KMS-11 (cell line): Measurements from ENCODE around the gene ARVCF.

Source experiments
- H2AFZ ChIP-seq: fragments of 200-600 bp; sonication (generic); 2 replicates; pipeline ENCODE4 v1.6.1; 2016; ENCODE audit warnings: antibody characterized with exemption, mixed run types, low read depth
- H3K27ac ChIP-seq: fragments of 200-600 bp; sonication (generic); 2 replicates; pipeline ENCODE4 v1.6.1; 2016; ENCODE audit warnings: mild to moderate bottlenecking, mixed run types
- H3K27me3 ChIP-seq: fragments of 200-600 bp; sonication (generic); 2 replicates; pipeline ENCODE4 v1.6.1; 2017; ENCODE audit warnings: mild to moderate bottlenecking, low read depth, mixed run types, moderate library complexity; ENCODE audit not compliant: insufficient read depth
- H3K36me3 ChIP-seq: fragments of 200-600 bp; sonication (generic); 2 replicates; pipeline ENCODE4 v1.6.1; 2017; ENCODE audit warnings: mild to moderate bottlenecking, mixed run types; ENCODE audit not compliant: insufficient read depth
- H3K4me1 ChIP-seq: fragments of 200-600 bp; sonication (generic); 2 replicates; pipeline ENCODE4 v1.6.1; 2016; ENCODE audit warnings: mild to moderate bottlenecking, low read depth, mixed run types; ENCODE audit not compliant: poor library complexity, severe bottlenecking
- H3K4me2 ChIP-seq: fragments of 200-600 bp; sonication (generic); 2 replicates; pipeline ENCODE4 v1.7.0; 2016; ENCODE audit warnings: mild to moderate bottlenecking, mixed run types
- H3K4me3 ChIP-seq: fragments of 200-600 bp; sonication (generic); IDR thresholded peaks from 2 replicates; pipeline ENCODE4 v1.6.1; 2017; ENCODE audit warnings: low read depth, low read length, mixed read lengths; ENCODE audit not compliant: insufficient read depth
- H3K79me2 ChIP-seq: fragments of 200-600 bp; sonication (generic); 2 replicates; pipeline ENCODE4 v1.6.1; 2016; ENCODE audit warnings: low read depth, mixed run types; ENCODE audit not compliant: insufficient read depth
- H3K9ac ChIP-seq: fragments of 200-600 bp; sonication (generic); 2 replicates; pipeline ENCODE4 v1.6.1; 2016; ENCODE audit warnings: mild to moderate bottlenecking, mixed run types
- H4K20me1 ChIP-seq: fragments of 200-600 bp; sonication (generic); 2 replicates; pipeline ENCODE4 v1.6.1; 2016; ENCODE audit warnings: mild to moderate bottlenecking, mixed run types; ENCODE audit not compliant: insufficient read depth
- CTCF ChIP-seq: fragments of 200-600 bp; sonication (generic); conservative IDR thresholded peaks from 2 replicates; pipeline ENCODE4 v1.6.1; 2017; ENCODE audit warnings: low read depth, mild to moderate bottlenecking, antibody characterized with exemption, low read length, moderate library complexity, mixed read lengths

Gene ARVCF

GRCh38 chr22:20060700-20061480 is 44.3 kb upstream of the ARVCF start:
- Histone ChIP-seq H3K9ac (no peak overlapping the region), H2AFZ (no peak overlapping the region), H3K4me1 (no peaks in the 10 kb centered on the region), H3K27me3 (no peaks in the 10 kb centered on the region), H3K27ac (no peak overlapping the region), H3K79me2 (no peaks in the 10 kb centered on the region), H3K4me2 (no peak overlapping the region), H3K36me3 (no peaks in the 10 kb centered on the region), H4K20me1 (no peaks in the 10 kb centered on the region), H3K4me3 (no peak overlapping the region)
- no peak for TF ChIP-seq CTCF

- no peaks in the 10 kb centered on the region for H3K4me1 ChIP-seq
- no peak for TF ChIP-seq CTCF
- H3K36me3 ChIP-seq = no peaks in the 10 kb centered on the region
- no peak overlapping the region for H3K27ac ChIP-seq
- no peaks in the 10 kb centered on the region for H3K27me3 ChIP-seq
- no peaks in the 10 kb centered on the region for H4K20me1 ChIP-seq
- H3K9ac ChIP-seq = no peak overlapping the region
- no peak overlapping the region for H3K4me2 ChIP-seq
- no peak overlapping the region for H2AFZ ChIP-seq
- no peaks in the 10 kb centered on the region for H3K79me2 ChIP-seq
- no peak overlapping the region for H3K4me3 ChIP-seq
Observed at GRCh38 chr22:20058989-20059770, 42.6 kb upstream of the ARVCF start.

- Histone ChIP-seq H3K4me2 (no peak overlapping the region), H4K20me1 (no peaks in the 10 kb centered on the region), H3K9ac (no peak overlapping the region), H2AFZ (no peak overlapping the region), H3K36me3 (no peaks in the 10 kb centered on the region), H3K4me3 (no peak overlapping the region), H3K4me1 (no peaks in the 10 kb centered on the region), H3K27ac (no peak overlapping the region), H3K79me2 (no peaks in the 10 kb centered on the region), H3K27me3 (no peaks in the 10 kb centered on the region)
- TF ChIP-seq CTCF = no peak
Observed at GRCh38 chr22:20057596-20058268, 41.1 kb upstream of the ARVCF start.

- Histone ChIP-seq H3K4me2 (no peak overlapping the region), H3K27ac (no peak overlapping the region), H3K36me3 (no peaks in the 10 kb centered on the region), H3K79me2 (no peaks in the 10 kb centered on the region), H3K9ac (no peak overlapping the region), H3K27me3 (no peaks in the 10 kb centered on the region), H3K4me1 (no peaks in the 10 kb centered on the region), H4K20me1 (no peaks in the 10 kb centered on the region), H2AFZ (no peak overlapping the region), H3K4me3 (no peak overlapping the region)
- no peak for TF ChIP-seq CTCF
Observed at GRCh38 chr22:20056696-20057386, 40.2 kb upstream of the ARVCF start.
